Bronchial epithelial cell (primary cell): ENCODE measurements around the gene TMCC1. TPM values are rescaled to one million over a fixed set of nuclear protein-coding genes. Genes with fewer than 3 reads are reported as not detected.
A peak's percentile ranks its signal among the peaks of the same experiment; 100 is the strongest.

Experiments used
- DNase-seq: peaks from one replicate; pipeline ENCODE4 v3.0.0-alpha.2; 2010; ENCODE audit warnings: low read depth
- FAIRE-seq: peaks from 2 replicates; lab custom pipeline; 2011; peaks lifted over from hg19 to GRCh38; lab: Jason Lieb, UNC
- H3K27me3 ChIP-seq: 2 replicates; pipeline ENCODE4 v1.5.1; 2011; ENCODE audit warnings: low read length; ENCODE audit not compliant: control insufficient read depth, insufficient read depth
- H3K36me3 ChIP-seq: 2 replicates; pipeline ENCODE4 v1.5.1; 2011; ENCODE audit warnings: low read length; ENCODE audit not compliant: control insufficient read depth, insufficient read depth
- H3K4me3 ChIP-seq: 2 replicates; pipeline ENCODE4 v1.5.1; 2011; ENCODE audit warnings: mild to moderate bottlenecking, low read depth, low read length, control low read depth
- total RNA-seq: library from RNA; depleted of rRNA; stranded (reverse); fragments of >200 nt; gene quantifications from 2 replicates; pipeline ENCODE4 v1.2.1, GENCODE V29; 2014
- TF ChIP-seq, protein P1 (sequence below): IDR thresholded peaks from 2 replicates; pipeline ENCODE4 v1.5.1; 2011; ENCODE audit warnings: mild to moderate bottlenecking, moderate library complexity, low read length, control low read depth, inconsistent platforms; ENCODE audit not compliant: insufficient read depth, severe bottlenecking

Gene TMCC1
- total RNA-seq, 1 donor from 2014 or later = 18.2 TPM

DNA sequence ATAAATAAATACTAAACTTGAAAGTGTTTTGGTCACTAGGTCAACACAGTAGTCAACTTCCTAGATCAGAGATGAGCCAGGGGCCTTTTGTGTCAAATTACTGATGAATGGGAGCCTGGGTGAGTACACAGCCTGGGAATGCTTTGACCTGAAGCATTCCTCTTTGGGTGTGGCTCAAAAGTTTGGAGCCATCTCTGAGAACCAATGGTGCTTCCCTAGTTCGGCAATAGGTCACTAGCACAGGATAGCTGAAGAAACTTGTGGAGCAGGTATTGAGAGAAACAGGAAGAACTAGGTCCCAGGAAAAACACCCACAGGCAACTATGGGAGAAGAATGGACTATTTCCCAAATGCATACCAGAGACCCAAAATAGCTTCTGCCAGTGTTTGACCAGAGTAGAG lies 230.5 kb downstream of the TMCC1 start:
- no peaks in the 10 kb centered on the region for H3K27me3 ChIP-seq
- TF ChIP-seq, protein P1, sequence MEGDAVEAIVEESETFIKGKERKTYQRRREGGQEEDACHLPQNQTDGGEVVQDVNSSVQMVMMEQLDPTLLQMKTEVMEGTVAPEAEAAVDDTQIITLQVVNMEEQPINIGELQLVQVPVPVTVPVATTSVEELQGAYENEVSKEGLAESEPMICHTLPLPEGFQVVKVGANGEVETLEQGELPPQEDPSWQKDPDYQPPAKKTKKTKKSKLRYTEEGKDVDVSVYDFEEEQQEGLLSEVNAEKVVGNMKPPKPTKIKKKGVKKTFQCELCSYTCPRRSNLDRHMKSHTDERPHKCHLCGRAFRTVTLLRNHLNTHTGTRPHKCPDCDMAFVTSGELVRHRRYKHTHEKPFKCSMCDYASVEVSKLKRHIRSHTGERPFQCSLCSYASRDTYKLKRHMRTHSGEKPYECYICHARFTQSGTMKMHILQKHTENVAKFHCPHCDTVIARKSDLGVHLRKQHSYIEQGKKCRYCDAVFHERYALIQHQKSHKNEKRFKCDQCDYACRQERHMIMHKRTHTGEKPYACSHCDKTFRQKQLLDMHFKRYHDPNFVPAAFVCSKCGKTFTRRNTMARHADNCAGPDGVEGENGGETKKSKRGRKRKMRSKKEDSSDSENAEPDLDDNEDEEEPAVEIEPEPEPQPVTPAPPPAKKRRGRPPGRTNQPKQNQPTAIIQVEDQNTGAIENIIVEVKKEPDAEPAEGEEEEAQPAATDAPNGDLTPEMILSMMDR = no peak
- no peaks in the 10 kb centered on the region for H3K36me3 ChIP-seq
- DNase-seq (peak; percentile 96), FAIRE-seq (no peak)
- no peak overlapping the region for H3K4me3 ChIP-seq

DNA sequence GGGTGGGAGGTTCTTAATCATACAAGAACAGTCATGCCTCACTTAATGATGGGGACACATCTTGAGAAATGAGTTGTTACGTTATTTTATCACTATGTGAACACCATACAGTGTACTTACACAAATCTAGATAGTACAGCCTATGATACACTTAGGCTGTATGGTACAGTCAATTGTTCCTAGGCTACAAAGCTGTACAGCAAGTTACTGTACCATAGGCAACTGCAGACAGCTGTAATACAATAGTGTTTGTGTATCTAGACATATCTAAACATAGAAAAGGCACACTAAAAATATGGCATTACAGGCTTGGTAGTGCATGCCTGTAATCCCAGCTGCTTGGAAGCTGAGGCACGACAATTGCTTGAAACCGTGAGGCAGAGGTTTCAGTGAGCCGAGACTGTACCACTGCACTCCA lies 231.3 kb downstream of the TMCC1 start:
- Histone ChIP-seq H3K4me3 (no peak overlapping the region), H3K27me3 (no peaks in the 10 kb centered on the region), H3K36me3 (no peaks in the 10 kb centered on the region)
- TF ChIP-seq, protein P1 = no peak
- DNase-seq = peak; percentile 39
- FAIRE-seq = no peak

DNA sequence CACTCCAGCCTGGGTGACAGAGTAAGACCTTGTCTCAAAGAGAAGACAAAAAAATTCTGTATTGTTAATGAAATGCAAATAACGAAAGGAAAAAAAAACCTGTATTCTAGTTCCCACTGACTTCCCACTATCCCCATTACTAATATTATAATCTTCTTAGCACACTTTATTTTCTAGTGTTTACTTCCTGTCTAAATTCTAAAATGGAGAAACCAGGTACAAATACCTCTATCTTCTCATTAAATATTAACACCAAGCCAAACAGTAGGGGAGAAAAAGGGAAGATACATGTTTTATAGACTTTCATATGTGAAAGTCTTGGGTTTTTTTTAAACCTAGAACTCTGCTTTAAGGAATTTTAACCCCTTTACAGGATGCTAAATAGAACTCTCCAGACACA lies 231.7 kb downstream of the TMCC1 start:
- TF ChIP-seq, protein P1 = no peak
- Histone ChIP-seq H3K4me3 (no peak overlapping the region), H3K27me3 (no peaks in the 10 kb centered on the region), H3K36me3 (no peaks in the 10 kb centered on the region)
- DNase-seq (no peak), FAIRE-seq (no peak)

DNA sequence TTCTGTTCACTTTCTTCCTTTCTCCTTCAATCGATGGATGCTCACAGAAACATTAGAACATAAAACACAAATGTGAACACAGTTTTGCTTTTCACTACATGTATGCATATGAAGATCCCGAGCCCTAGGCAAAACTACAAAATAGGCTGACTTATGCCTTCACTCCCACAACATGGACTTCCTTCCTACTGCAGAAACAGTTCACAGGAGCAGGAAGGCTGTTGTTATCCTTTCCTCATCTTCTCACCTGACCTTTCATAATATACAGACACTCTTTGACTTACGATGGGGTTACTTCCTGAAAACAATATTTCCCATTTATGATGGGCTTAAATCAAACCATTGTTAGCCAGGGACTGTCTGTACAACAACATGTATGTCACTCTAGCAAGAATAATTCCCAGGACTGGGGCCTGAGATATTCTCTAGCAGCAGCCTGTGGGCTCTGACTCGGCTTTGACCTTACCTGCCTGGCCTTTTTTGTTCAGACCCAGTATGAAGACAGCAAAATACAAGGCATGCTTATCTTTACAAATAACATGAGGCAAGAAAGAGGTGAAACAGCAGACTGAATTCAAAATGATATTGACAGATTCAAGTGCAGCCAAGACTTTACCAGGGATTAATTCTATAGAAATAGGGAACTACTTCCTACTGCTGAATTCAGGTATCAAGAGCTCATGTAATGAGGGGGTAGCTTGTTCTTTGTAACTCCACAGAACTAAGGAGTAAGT lies 235.2 kb downstream of the TMCC1 start:
- H3K36me3 ChIP-seq = peaks cover 3% of the 10 kb centered on the region
- FAIRE-seq (no peak), DNase-seq (no peak)
- TF ChIP-seq, protein P1 = no peak
- H3K27me3 ChIP-seq = no peaks in the 10 kb centered on the region
- H3K4me3 ChIP-seq = no peak overlapping the region

DNA sequence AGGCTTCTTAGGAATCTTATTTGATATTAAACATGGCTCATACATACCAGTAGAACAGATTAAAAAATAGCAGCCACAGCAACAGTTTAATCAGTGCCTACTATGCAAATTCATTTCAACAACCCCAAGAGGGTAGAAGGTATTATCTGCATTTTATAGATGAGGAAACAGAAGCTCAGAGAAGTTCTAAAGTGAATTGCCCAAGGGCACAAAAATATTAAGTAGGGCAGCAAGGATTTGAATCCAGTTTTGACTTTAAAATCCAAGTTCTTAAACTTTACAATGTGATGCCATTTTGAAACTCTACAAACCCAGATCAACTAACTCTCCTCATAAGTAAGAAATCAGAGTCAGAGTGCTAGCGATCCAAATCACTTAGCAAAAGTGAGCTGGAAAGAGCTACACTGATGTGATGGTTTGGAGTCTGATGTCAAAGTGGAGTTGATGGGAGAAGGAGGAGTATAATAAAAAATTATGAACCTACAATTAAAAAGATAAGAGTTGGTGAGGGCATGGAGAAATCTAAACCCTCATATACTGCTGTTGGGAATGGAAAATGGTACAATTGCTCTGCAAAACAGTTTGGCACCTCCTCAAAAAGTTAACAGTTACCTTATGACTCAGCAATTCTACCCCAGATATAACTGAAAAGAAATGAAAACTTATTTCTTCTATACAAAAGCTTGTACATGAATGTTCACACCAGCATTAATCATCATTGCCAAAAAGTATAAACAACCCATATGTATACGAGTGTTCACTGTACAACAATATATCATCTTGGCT lies 236.1 kb downstream of the TMCC1 start:
- no peak for FAIRE-seq
- DNase-seq = no peak

More for the DNA sequence above, 236.1 kb downstream of the TMCC1 start:
- Histone ChIP-seq H3K27me3 (no peaks in the 10 kb centered on the region), H3K36me3 (peaks cover 3% of the 10 kb centered on the region), H3K4me3 (no peak overlapping the region)
- TF ChIP-seq, protein P1 = no peak
